Esophagus squamous epithelium (tissue), 4 donors: ENCODE data around the gene TMEM126A.

Source experiments
- CTCF ChIP-seq, 6 experiments: fragments of 450-650 bp in 4 of 6; fragments of 200-600 bp in 2 of 6; sonication (generic) in 2 of 6; IDR thresholded peaks; one replicate each; pipeline ENCODE4 v1.5.1; 2016 to 2019; ENCODE audit warnings: antibody characterized with exemption in 6 of 6, mild to moderate bottlenecking in 4 of 6, moderate library complexity in 4 of 6
- POLR2A ChIP-seq, 4 donors: fragments of 450-650 bp; IDR thresholded peaks; one replicate each; pipeline ENCODE4 v1.6.1; 2017; ENCODE audit warnings: antibody characterized with exemption in 4 of 4, mild to moderate bottlenecking in 4 of 4, moderate library complexity in 3 of 4

- TF ChIP-seq CTCF (IDR thresholded peaks at IDR 0.05) (no peak), POLR2A (IDR thresholded peaks at IDR 0.05) (no peak)
These were observed 28.3 kb upstream of the TMEM126A start for GRCh38 chr11:85619499-85619898.
